ENCODE results near the gene ZBTB11.
"Not testable (repeated sequence)": the region's sequence is repeated elsewhere in the genome, so short reads cannot be mapped to it uniquely, and the experiment has no call there.

The ZBTB11 gene

GRCh38 chr3:101643861-101644613 is 32.9 kb downstream of the ZBTB11 start:
- no peak for DNase-seq (ENCODE audit: low spot score)

GRCh38 chr3:101643009-101643844 is 33.7 kb downstream of the ZBTB11 start:
- DNase-seq (ENCODE audit: low spot score), result no peak

GRCh38 chr3:101642441-101642840 is 34.5 kb downstream of the ZBTB11 start:
- DNase-seq (ENCODE audit: low spot score), result no peak

- not testable (repeated sequence) for DNase-seq (ENCODE audit: low spot score)
Observed at GRCh38 chr3:101641397-101642115, 35.4 kb downstream of the ZBTB11 start.

- no peak for DNase-seq (ENCODE audit: low spot score)
Observed at GRCh38 chr3:101640256-101640655, 36.7 kb downstream of the ZBTB11 start.

- no peak for DNase-seq (ENCODE audit: low spot score)
Observed at GRCh38 chr3:101639280-101639963, 37.5 kb downstream of the ZBTB11 start.

GRCh38 chr3:101638261-101638745 is 38.6 kb downstream of the ZBTB11 start:
- DNase-seq (ENCODE audit: low spot score), result no peak

GRCh38 chr3:101637451-101637850 is 39.5 kb downstream of the ZBTB11 start:
- no peak for DNase-seq (ENCODE audit: low spot score)

GRCh38 chr3:101635954-101636798 is 40.8 kb downstream of the ZBTB11 start:
- DNase-seq (ENCODE audit: low spot score), result peak; percentile 57

GRCh38 chr3:101635345-101635744 is 41.6 kb downstream of the ZBTB11 start:
- DNase-seq (ENCODE audit: low spot score), result no peak

GRCh38 chr3:101634591-101635196 is 42.2 kb downstream of the ZBTB11 start:
- no peak for DNase-seq (ENCODE audit: low spot score)

- no peak for DNase-seq (ENCODE audit: low spot score)
Observed at GRCh38 chr3:101633186-101633585, 43.7 kb downstream of the ZBTB11 start.

- DNase-seq (ENCODE audit: low spot score), result no peak
Observed at GRCh38 chr3:101632586-101632985, 44.3 kb downstream of the ZBTB11 start.

GRCh38 chr3:101631959-101632358 is 45.0 kb downstream of the ZBTB11 start:
- DNase-seq (ENCODE audit: low spot score), result not testable (repeated sequence)

GRCh38 chr3:101631098-101631796 is 45.7 kb downstream of the ZBTB11 start:
- no peak for DNase-seq (ENCODE audit: low spot score)

GRCh38 chr3:101629219-101629618 is 47.7 kb downstream of the ZBTB11 start:
- DNase-seq (ENCODE audit: low spot score), result no peak

GRCh38 chr3:101625879-101626278 is 51.1 kb downstream of the ZBTB11 start:
- no peak for DNase-seq (ENCODE audit: low spot score)

GRCh38 chr3:101624857-101625256 is 52.1 kb downstream of the ZBTB11 start:
- DNase-seq (ENCODE audit: low spot score), result no peak

- DNase-seq (ENCODE audit: low spot score), result no peak
Observed at GRCh38 chr3:101623656-101624055, 53.3 kb downstream of the ZBTB11 start.

GRCh38 chr3:101619734-101620133 is 57.2 kb downstream of the ZBTB11 start:
- no peak for DNase-seq (ENCODE audit: low spot score)

All from COLO829 (cell line).